ENCODE results near the gene CHCHD1. TPM values are rescaled to one million over a fixed set of nuclear protein-coding genes. Genes with fewer than 3 reads are reported as not detected.
"Not testable (repeated sequence)": the region's sequence is repeated elsewhere in the genome, so short reads cannot be mapped to it uniquely, and the experiment has no call there.

CHCHD1 gene
- total RNA-seq, 1 donor: 22.5 TPM

GRCh38 chr10:73824146-73824725 lies 42.4 kb downstream of the CHCHD1 start:
- DNase-seq (ENCODE audit: low read depth): no peak
- TF ChIP-seq CTCF (IDR thresholded peaks at IDR 0.05; ENCODE audit: insufficient read depth, low read depth, low read length): no peak
- H3K4me3 ChIP-seq (ENCODE audit: low read depth, low read length): no peak overlapping the region

- TF ChIP-seq CTCF (IDR thresholded peaks at IDR 0.05; ENCODE audit: insufficient read depth, low read depth, low read length): no peak
- H3K4me3 ChIP-seq (ENCODE audit: low read depth, low read length): no peak overlapping the region
Measured at GRCh38 chr10:73827346-73828089, 45.7 kb downstream of the CHCHD1 start.

GRCh38 chr10:73828161-73828560 lies 46.3 kb downstream of the CHCHD1 start:
- DNase-seq (ENCODE audit: low read depth): peak; percentile 33
- H3K4me3 ChIP-seq (ENCODE audit: low read depth, low read length): no peak overlapping the region
- TF ChIP-seq CTCF (IDR thresholded peaks at IDR 0.05; ENCODE audit: insufficient read depth, low read depth, low read length): no peak

More at GRCh38 chr10:73827346-73828089, 45.7 kb downstream of the CHCHD1 start:
- DNase-seq (ENCODE audit: low read depth): peak; percentile 19

GRCh38 chr10:73829090-73829489 lies 47.2 kb downstream of the CHCHD1 start:
- DNase-seq (ENCODE audit: low read depth); H3K4me3 ChIP-seq (ENCODE audit: low read depth, low read length): not testable (repeated sequence)

Small RNA genes lying within 50 kb of the gene (small RNA-seq; reads per million reads assigned to genes)
- gene AC022400.4 (not detected), gene AC022400.9 (not detected), gene ZSWIM8-AS1 (not detected)

Other genes starting within 250 kb of the CHCHD1 start
- gene USP54, start 190.7 kb upstream of the CHCHD1 start, total RNA-seq: 13.5 and 14.2 TPM in 2 replicates
- 0.32 and 0.43 TPM in 2 replicates for gene MYOZ1, start 140.6 kb upstream of the CHCHD1 start, total RNA-seq
- gene SYNPO2L, start 126.0 kb upstream of the CHCHD1 start, total RNA-seq: 0.43 and 0.64 TPM in 2 replicates
- 3.0 and 3.9 TPM in 2 replicates for gene AGAP5, start 83.9 kb upstream of the CHCHD1 start, total RNA-seq
- gene SEC24C, start 37.7 kb upstream of the CHCHD1 start, total RNA-seq: 42.8 and 54.0 TPM in 2 replicates
- 70.2 and 82.5 TPM in 2 replicates for gene ZSWIM8, start 3.6 kb downstream of the CHCHD1 start, total RNA-seq
- 19.3 and 22.0 TPM in 2 replicates for gene NDST2, start 29.6 kb downstream of the CHCHD1 start, total RNA-seq
- gene CAMK2G, start 92.5 kb downstream of the CHCHD1 start, total RNA-seq: 30.6 and 36.7 TPM in 2 replicates
- 104 and 111 TPM in 2 replicates for gene PLAU, start 129.1 kb downstream of the CHCHD1 start, total RNA-seq
- gene VCL, start 216.1 kb downstream of the CHCHD1 start, total RNA-seq: 448 and 513 TPM in 2 replicates